ENCODE data around the gene RARRES1.

The RARRES1 gene

DNA sequence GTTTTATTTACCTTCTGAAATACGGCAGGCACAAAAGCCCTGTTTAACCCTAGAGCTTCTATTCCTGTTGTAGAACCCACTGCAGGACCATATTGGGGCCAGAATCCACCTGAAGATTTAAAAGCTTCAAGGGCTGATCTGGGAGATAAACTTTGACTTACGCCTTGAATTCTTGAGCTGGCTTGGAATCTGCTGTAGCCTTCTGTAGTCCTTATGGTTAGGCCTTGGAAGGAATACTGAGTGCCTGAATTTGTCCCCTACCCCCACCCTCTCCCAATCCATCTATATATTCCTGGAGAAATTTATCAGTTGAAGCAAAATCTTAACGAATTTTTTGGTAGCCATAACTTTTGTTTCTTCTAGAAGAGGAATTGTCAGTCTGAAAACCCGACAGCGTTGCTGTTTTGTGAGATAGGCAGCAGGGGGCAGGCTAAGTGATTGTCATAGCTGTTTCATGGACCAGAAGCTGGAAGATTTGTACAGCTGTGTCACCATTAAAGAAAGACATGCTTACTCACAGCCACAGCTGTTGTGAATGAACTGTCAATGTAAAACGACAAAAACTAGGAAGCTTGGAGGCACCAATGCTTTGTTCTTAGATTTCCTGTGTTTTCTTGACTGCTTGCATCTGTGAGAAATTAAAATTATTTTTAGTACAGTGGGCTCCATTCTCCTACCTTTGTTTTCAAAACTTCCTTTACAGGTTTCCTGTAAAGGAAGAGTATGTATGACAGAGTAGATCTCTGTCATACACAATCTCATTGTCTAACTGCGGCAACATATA, 72.6 kb downstream of the RARRES1 start:
- in situ Hi-C loops (cut with MboI; ENCODE audit: low pct_unique_long_range_greater_than_20kb, low sequenced_read_pairs), result no loop called here
- peak; percentile 79 for DNase-seq

DNA sequence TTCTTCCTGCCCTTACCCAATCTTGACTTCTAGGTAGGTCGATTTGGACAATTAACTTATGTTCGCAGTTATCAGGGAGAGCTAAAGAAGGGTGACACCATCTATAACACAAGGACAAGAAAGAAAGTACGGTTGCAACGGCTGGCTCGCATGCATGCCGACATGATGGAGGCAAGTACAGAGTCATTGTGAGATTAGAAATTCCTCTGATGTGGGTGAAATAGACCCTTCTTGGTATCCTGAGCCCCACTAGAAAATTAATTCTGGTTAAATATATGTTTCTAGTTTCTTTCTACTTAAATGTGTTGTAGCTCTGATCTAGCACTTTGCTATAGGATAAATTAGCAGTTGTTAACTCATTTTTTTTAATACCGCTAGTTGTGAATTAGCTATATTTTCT, 73.4 kb downstream of the RARRES1 start:
- no peak for DNase-seq
- in situ Hi-C loops (cut with MboI; ENCODE audit: low pct_unique_long_range_greater_than_20kb, low sequenced_read_pairs), result no loop called here

DNA sequence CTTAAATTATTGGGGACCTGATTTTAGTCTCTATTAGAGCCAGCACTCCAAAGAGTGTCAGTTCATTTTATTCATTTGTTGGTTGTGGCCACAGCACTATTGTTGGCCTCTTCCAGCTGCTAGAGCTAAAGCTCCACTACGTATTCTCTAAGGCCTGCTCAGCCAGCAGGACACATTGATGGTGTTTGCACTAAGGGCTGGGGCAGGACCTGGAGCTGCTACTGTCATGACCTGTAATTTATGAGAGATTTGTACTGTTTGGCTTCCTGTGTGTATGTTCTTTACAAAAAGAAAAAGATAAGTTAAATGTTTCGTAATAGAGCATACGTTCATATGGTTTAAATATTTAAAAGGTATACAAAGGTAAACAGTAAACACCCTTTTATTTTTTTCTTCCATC, 79.8 kb downstream of the RARRES1 start:
- in situ Hi-C loops (cut with MboI; ENCODE audit: low pct_unique_long_range_greater_than_20kb, low sequenced_read_pairs), result no loop called here
- DNase-seq, result no peak

DNA sequence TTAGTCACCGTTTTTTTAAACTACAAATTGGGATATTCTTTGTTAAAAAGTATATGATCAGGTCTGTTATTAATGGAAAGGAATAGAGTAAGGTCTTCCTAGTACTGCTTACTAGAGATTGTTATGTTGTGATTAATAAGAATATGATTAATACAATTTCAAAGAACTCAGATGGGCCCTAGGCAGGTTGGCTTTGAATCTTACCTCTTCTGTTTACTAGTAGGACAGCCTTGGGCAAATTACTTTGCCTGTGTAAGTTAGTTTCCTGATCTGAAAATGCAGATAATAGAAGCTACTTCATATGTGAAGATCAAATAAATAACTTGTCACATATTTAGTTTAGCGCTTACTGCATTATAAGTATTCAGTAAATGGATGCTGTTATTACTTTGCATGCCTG, 81.1 kb downstream of the RARRES1 start:
- DNase-seq, result no peak
- in situ Hi-C loops (cut with MboI; ENCODE audit: low pct_unique_long_range_greater_than_20kb, low sequenced_read_pairs), result no loop called here

DNA sequence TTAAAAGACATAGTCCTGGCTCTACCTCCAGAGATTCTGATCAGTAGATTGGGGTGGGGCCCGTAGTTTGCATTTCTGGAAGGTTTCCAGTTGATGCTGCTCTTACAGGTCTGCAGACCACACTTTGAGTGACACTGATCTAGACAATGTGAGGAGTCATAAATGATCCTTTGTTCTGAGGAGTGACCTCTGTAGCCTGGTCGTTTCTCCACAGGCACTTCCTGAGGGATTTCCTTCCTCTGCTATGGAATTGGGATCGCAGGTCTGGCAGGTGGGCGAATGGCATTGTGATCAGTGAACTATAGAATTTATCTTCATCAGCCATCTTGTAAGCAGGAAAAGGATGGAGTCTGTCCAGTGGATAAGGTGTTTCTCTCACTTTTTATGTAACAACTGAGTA, 82.5 kb downstream of the RARRES1 start:
- in situ Hi-C loops (cut with MboI; ENCODE audit: low pct_unique_long_range_greater_than_20kb, low sequenced_read_pairs), result no loop called here
- DNase-seq, result no peak

Data from KBM-7 (cell line).